ENCODE measurements around the gene HDAC11. TPM values are rescaled to one million over a fixed set of nuclear protein-coding genes. Genes with fewer than 3 reads are reported as not detected.

HDAC11 gene
- total RNA-seq, 2 experiments from 2014 or later, result 4.5 to 4.6 TPM

DNA sequence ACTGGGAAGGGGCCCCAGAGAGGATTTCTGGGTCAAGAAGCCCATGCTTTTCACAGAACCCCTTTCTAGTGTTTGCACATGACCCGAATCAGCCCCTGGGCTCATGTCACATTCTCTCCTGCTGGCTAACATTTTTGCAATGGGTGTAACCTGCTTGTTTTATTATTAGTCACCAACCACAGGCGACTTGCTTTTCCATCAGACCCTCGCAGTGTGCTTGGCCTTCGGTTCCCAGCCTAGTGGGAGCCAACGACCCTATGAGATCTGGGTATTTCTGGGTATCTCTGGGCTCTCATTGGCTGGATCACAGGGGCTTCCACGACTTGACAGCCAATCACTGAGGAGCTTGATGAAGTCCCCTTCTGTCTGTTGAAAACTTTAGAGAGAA, 57.8 kb downstream of the HDAC11 start:
- H3K9me3 Mint-ChIP-seq, result no peaks in the 10 kb centered on the region
- no peaks in the 10 kb centered on the region for H3K36me3 Mint-ChIP-seq (ENCODE audit: low read depth)
- H3K27ac ChIP-seq (ENCODE audit: low read depth in 1 of 2, low read length in 2 of 2), result no peak overlapping the region
- DNase-seq, result no peak
- POLR2A ChIA-PET, result no interaction called here
- TF ChIP-seq, protein P1, sequence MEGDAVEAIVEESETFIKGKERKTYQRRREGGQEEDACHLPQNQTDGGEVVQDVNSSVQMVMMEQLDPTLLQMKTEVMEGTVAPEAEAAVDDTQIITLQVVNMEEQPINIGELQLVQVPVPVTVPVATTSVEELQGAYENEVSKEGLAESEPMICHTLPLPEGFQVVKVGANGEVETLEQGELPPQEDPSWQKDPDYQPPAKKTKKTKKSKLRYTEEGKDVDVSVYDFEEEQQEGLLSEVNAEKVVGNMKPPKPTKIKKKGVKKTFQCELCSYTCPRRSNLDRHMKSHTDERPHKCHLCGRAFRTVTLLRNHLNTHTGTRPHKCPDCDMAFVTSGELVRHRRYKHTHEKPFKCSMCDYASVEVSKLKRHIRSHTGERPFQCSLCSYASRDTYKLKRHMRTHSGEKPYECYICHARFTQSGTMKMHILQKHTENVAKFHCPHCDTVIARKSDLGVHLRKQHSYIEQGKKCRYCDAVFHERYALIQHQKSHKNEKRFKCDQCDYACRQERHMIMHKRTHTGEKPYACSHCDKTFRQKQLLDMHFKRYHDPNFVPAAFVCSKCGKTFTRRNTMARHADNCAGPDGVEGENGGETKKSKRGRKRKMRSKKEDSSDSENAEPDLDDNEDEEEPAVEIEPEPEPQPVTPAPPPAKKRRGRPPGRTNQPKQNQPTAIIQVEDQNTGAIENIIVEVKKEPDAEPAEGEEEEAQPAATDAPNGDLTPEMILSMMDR (IDR thresholded peaks at IDR 0.05), result no peak
- H3K27ac Mint-ChIP-seq, result no peak overlapping the region
- H3K9me3 ChIP-seq (ENCODE audit: control insufficient read depth in 1 of 2, insufficient read depth in 1 of 2, low read length in 2 of 2), result peaks cover 0 to 12% of the 10 kb centered on the region in 2 experiments
- peaks cover 0 to 2% of the 10 kb centered on the region in 2 experiments for H3K27me3 ChIP-seq (ENCODE audit: control insufficient read depth in 1 of 2, insufficient read depth in 2 of 2, low read length in 2 of 2)
- no peaks in the 10 kb centered on the region for H3K27me3 Mint-ChIP-seq
- H3K4me3 Mint-ChIP-seq, result no peak overlapping the region
- ATAC-seq (ENCODE audit: poor library complexity), result no peak
- H3K4me1 Mint-ChIP-seq (ENCODE audit: low read depth), result peaks cover 8% of the 10 kb centered on the region
- intact Hi-C loops (cut with DNase I, micrococcal nuclease), result no loop called here
- CTCF ChIA-PET, result no interaction called here
- H3K4me3 ChIP-seq (ENCODE audit: low read length), result no peak overlapping the region
- peaks cover 8% of the 10 kb centered on the region for H3K4me1 ChIP-seq (ENCODE audit: insufficient read depth, low read length)
- H3K36me3 ChIP-seq (ENCODE audit: insufficient read depth, low read length), result no peaks in the 10 kb centered on the region

DNA sequence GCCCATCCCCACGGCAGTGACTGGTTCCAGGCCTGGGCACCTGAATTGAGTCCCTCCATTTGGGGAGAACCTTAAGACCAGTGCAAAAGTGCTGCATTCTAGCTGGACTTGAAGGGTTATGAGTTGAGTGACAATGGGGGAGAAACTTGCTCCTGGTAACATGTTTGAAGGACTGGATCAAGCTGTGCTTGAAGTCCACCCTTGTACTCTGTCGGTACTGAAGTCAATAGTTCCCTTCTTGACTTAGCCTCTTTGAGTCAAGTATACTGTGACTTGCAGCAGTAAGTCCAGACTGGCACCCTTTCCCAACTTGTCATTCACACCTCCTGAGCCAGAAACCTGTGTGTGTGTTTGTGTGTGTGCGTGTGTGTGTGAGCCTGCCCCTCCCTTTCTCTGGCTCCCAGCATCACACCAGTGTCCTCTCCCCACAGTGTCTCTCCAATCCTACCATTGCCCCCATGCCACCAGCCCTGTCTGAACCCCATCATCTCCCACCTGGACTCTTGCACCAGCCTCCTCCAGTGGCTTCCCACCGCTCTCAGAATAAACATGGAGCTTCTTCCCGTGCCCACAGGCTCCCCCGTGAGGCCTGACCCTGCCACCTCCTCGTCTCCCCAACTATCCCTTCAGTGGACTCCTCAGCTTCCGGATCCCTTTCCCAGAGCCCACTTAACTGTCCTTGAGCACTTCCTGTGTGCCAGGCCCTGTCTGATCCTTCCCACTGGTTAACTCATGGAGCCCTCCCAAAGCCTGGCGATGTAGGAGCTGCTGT, 58.6 kb downstream of the HDAC11 start:
- peaks cover 8% of the 10 kb centered on the region for H3K4me1 ChIP-seq (ENCODE audit: insufficient read depth, low read length)
- POLR2A ChIA-PET, result no interaction called here
- Mint-ChIP-seq H3K4me1 (ENCODE audit: low read depth) (peaks cover 8% of the 10 kb centered on the region), H3K4me3 (no peak overlapping the region), H3K27me3 (no peaks in the 10 kb centered on the region), H3K9me3 (no peaks in the 10 kb centered on the region), H3K27ac (no peak overlapping the region), H3K36me3 (ENCODE audit: low read depth) (no peaks in the 10 kb centered on the region)
- no peak overlapping the region for H3K4me3 ChIP-seq (ENCODE audit: low read length)
- peaks cover 2 to 9% of the 10 kb centered on the region in 2 experiments for H3K27me3 ChIP-seq (ENCODE audit: control insufficient read depth in 1 of 2, insufficient read depth in 2 of 2, low read length in 2 of 2)
- DNase-seq, result no peak
- TF ChIP-seq, protein P1 (IDR thresholded peaks at IDR 0.05), result no peak
- ATAC-seq (ENCODE audit: poor library complexity), result no peak
- CTCF ChIA-PET, result no interaction called here
- H3K36me3 ChIP-seq (ENCODE audit: insufficient read depth, low read length), result no peaks in the 10 kb centered on the region
- intact Hi-C loops (cut with DNase I, micrococcal nuclease), result no loop called here
- peaks cover 0 to 18% of the 10 kb centered on the region in 2 experiments for H3K9me3 ChIP-seq (ENCODE audit: control insufficient read depth in 1 of 2, insufficient read depth in 1 of 2, low read length in 2 of 2)
- H3K27ac ChIP-seq (ENCODE audit: low read depth in 1 of 2, low read length in 2 of 2), result no peak overlapping the region

DNA sequence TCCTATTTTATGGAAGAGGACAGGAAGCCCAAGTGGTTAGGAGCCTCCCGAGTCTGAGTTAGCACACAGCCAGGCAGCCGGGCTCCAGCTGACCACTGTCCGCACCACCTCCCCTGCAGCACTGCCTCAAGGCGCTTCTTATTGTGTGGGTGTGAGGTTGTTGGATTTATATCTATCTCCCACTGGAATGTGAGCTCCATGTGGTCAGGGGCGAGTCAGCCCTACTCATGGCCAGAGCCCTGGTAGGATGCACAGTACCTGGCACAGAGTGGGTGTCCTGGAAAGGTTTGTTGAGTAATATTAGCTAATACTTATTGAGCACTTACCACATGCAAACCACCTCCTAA, 59.2 kb downstream of the HDAC11 start:
- H3K4me3 ChIP-seq (ENCODE audit: low read length), result no peak overlapping the region
- peaks cover 10% of the 10 kb centered on the region for H3K4me1 ChIP-seq (ENCODE audit: insufficient read depth, low read length)
- Mint-ChIP-seq H3K36me3 (ENCODE audit: low read depth) (no peaks in the 10 kb centered on the region), H3K4me3 (no peak overlapping the region), H3K27me3 (no peaks in the 10 kb centered on the region), H3K27ac (no peak overlapping the region), H3K4me1 (ENCODE audit: low read depth) (peaks cover 12% of the 10 kb centered on the region), H3K9me3 (no peaks in the 10 kb centered on the region)
- DNase-seq (no peak), ATAC-seq (ENCODE audit: poor library complexity) (no peak)
- ChIA-PET POLR2A (no interaction called here), CTCF (no interaction called here)
- intact Hi-C loops (cut with DNase I, micrococcal nuclease), result no loop called here
- H3K36me3 ChIP-seq (ENCODE audit: insufficient read depth, low read length), result no peaks in the 10 kb centered on the region
- TF ChIP-seq, protein P1 (IDR thresholded peaks at IDR 0.05), result no peak
- H3K9me3 ChIP-seq (ENCODE audit: control insufficient read depth in 1 of 2, insufficient read depth in 1 of 2, low read length in 2 of 2), result peaks cover 0 to 18% of the 10 kb centered on the region in 2 experiments
- no peak overlapping the region for H3K27ac ChIP-seq (ENCODE audit: low read depth in 1 of 2, low read length in 2 of 2)
- peaks cover 7 to 9% of the 10 kb centered on the region in 2 experiments for H3K27me3 ChIP-seq (ENCODE audit: control insufficient read depth in 1 of 2, insufficient read depth in 2 of 2, low read length in 2 of 2)

All from CD4-positive, alpha-beta T cell (primary cell).